SK-N-MC (cell line): ENCODE measurements around the gene OR10C1.

Source experiments
- EZH2 ChIP-seq: fragments of 200-600 bp; sonication (generic); IDR thresholded peaks from one replicate; pipeline ENCODE4 v1.6.1; 2017; ENCODE audit warnings: antibody characterized with exemption
- FOXP2 ChIP-seq: optimal IDR thresholded peaks from 2 replicates; pipeline ENCODE3; 2011; ENCODE audit warnings: mild to moderate bottlenecking, moderate library complexity; ENCODE audit not compliant: insufficient read depth; ENCODE audit errors: extremely low read length, control extremely low read depth
- POLR2AphosphoS5 ChIP-seq: IDR thresholded peaks from 2 replicates; pipeline ENCODE4 v1.6.1; 2012; ENCODE audit warnings: mild to moderate bottlenecking, low read depth, low read length, borderline replicate concordance

GRCh38 chr6:29474996-29475395 is 35.9 kb downstream of the OR10C1 start:
- TF ChIP-seq EZH2 (no peak), POLR2AphosphoS5 (no peak), FOXP2 (no peak)
